HEK293 (cell line): Measurements from ENCODE around the gene GSC2.

Experiments
- CTCF ChIA-PET: fragments of 350-600 bp; formaldehyde crosslinking; extraction: SDS; loops from one replicate; lab custom pipeline; 2021; ENCODE audit warnings: antibody characterized with exemption; lab: Yijun Ruan, JAX
- POLR2A ChIA-PET: fragments of 300-600 bp; formaldehyde crosslinking; extraction: SDS; loops from one replicate; lab custom pipeline; 2020; ENCODE audit warnings: antibody characterized with exemption, inconsistent platforms; lab: Yijun Ruan, JAX
- H3K27ac ChIP-seq: fragments of 200-500 bp; sonication (Bioruptor generic); 2 replicates; pipeline ENCODE4 v1.5.1; 2014; ENCODE audit warnings: low read depth, low read length, control low read depth, inconsistent platforms; ENCODE audit errors: extremely low read depth
- H3K36me3 ChIP-seq, 2 experiments: fragments of 200-500 bp in 1 of 2; sonication (Bioruptor generic) in 1 of 2; 1 replicate in 1 of 2; 2 replicates in 1 of 2; pipeline ENCODE4 v1.5.1; 2014 to 2017; ENCODE audit warnings: inconsistent platforms in 2 of 2, low read length in 2 of 2; ENCODE audit not compliant: control insufficient read depth in 2 of 2, insufficient read depth in 1 of 2
- H3K4me1 ChIP-seq: fragments of 200-500 bp; sonication (Bioruptor generic); 2 replicates; pipeline ENCODE4 v1.5.1; 2014; ENCODE audit warnings: mild to moderate bottlenecking, low read length, inconsistent platforms; ENCODE audit not compliant: control insufficient read depth, insufficient read depth
- H3K4me3 ChIP-seq: 2 replicates; pipeline ENCODE4 v1.5.1; 2011; ENCODE audit warnings: low read depth, mild to moderate bottlenecking, control low read depth, low read length, moderate library complexity
- H3K9me3 ChIP-seq: fragments of 200-500 bp; sonication (Bioruptor generic); 2 replicates; pipeline ENCODE4 v1.5.1; 2014; ENCODE audit warnings: low read depth, low read length, inconsistent platforms; ENCODE audit not compliant: control insufficient read depth, insufficient read depth
- KLF8 ChIP-seq: fragments of 450-650 bp; formaldehyde crosslinking; IDR thresholded peaks from 2 replicates; pipeline ENCODE4 v1.5.1; 2016; ENCODE audit warnings: missing biosample characterization, missing genetic modification characterization
- PRDM1 ChIP-seq: fragments of 450-650 bp; formaldehyde crosslinking; IDR thresholded peaks from 2 replicates; pipeline ENCODE4; 2016; ENCODE audit warnings: missing biosample characterization, missing genetic modification characterization
- SCRT2 ChIP-seq: fragments of 450-650 bp; formaldehyde crosslinking; IDR thresholded peaks from 2 replicates; pipeline ENCODE4 v1.5.1; 2016; ENCODE audit warnings: missing biosample characterization, missing genetic modification characterization
- TSHZ1 ChIP-seq: fragments of 450-650 bp; formaldehyde crosslinking; IDR thresholded peaks from 2 replicates; pipeline ENCODE4 v1.5.1; 2016; ENCODE audit warnings: missing biosample characterization, missing genetic modification characterization, borderline replicate concordance
- ZBTB17 ChIP-seq: fragments of 450-650 bp; formaldehyde crosslinking; IDR thresholded peaks from 2 replicates; pipeline ENCODE4 v1.5.1; 2016; ENCODE audit warnings: missing biosample characterization, missing genetic modification characterization
- ZBTB20 ChIP-seq: fragments of 450-650 bp; formaldehyde crosslinking; IDR thresholded peaks from 2 replicates; pipeline ENCODE4 v1.5.1; 2016; ENCODE audit warnings: missing biosample characterization, missing genetic modification characterization
- ZFP37 ChIP-seq: fragments of 450-650 bp; formaldehyde crosslinking; IDR thresholded peaks from 2 replicates; pipeline ENCODE4 v1.5.1; 2016; ENCODE audit warnings: missing biosample characterization, missing genetic modification characterization
- ZNF140 ChIP-seq: fragments of 450-650 bp; formaldehyde crosslinking; IDR thresholded peaks from 2 replicates; pipeline ENCODE4 v1.5.1; 2016; ENCODE audit warnings: missing biosample characterization, missing genetic modification characterization
- ZNF223 ChIP-seq: fragments of 450-650 bp; formaldehyde crosslinking; IDR thresholded peaks from 2 replicates; pipeline ENCODE4 v1.5.1; 2016; ENCODE audit warnings: missing biosample characterization, missing genetic modification characterization
- ZNF37A ChIP-seq: fragments of 450-650 bp; IDR thresholded peaks from 2 replicates; pipeline ENCODE4 v1.5.1; 2018; ENCODE audit warnings: missing biosample characterization, missing genetic modification characterization
- ZNF423 ChIP-seq: fragments of 450-650 bp; formaldehyde crosslinking; IDR thresholded peaks from 2 replicates; pipeline ENCODE4 v1.5.1; 2016; ENCODE audit warnings: missing biosample characterization, missing genetic modification characterization
- ZNF501 ChIP-seq: fragments of 450-650 bp; formaldehyde crosslinking; IDR thresholded peaks from 2 replicates; pipeline ENCODE4 v1.5.1; 2016; ENCODE audit warnings: missing biosample characterization, missing genetic modification characterization
- ZNF530 ChIP-seq: fragments of 450-650 bp; formaldehyde crosslinking; IDR thresholded peaks from 2 replicates; pipeline ENCODE4 v1.5.1; 2016; ENCODE audit warnings: low read depth, missing biosample characterization, missing genetic modification characterization
- ZNF558 ChIP-seq: fragments of 450-650 bp; formaldehyde crosslinking; IDR thresholded peaks from 2 replicates; pipeline ENCODE4 v1.5.1; 2016; ENCODE audit warnings: missing biosample characterization, missing genetic modification characterization
- ZNF623 ChIP-seq: fragments of 450-650 bp; formaldehyde crosslinking; IDR thresholded peaks from 2 replicates; pipeline ENCODE4 v1.5.1; 2016; ENCODE audit warnings: missing biosample characterization, missing genetic modification characterization
- TF ChIP-seq, protein P1 (sequence below): fragments of 450-650 bp; formaldehyde crosslinking; IDR thresholded peaks from 2 replicates; pipeline ENCODE4 v1.5.1; 2016; ENCODE audit warnings: missing biosample characterization, missing genetic modification characterization
- TF ChIP-seq, protein P2 (sequence below): fragments of 450-650 bp; formaldehyde crosslinking; IDR thresholded peaks from 2 replicates; pipeline ENCODE4 v1.5.1; 2017; ENCODE audit warnings: missing biosample characterization, missing genetic modification characterization
- TF ChIP-seq, protein P3 (sequence below): fragments of 450-650 bp; formaldehyde crosslinking; IDR thresholded peaks from 2 replicates; pipeline ENCODE4 v1.5.1; 2016; ENCODE audit warnings: missing biosample characterization, missing genetic modification characterization

The GSC2 gene

DNA sequence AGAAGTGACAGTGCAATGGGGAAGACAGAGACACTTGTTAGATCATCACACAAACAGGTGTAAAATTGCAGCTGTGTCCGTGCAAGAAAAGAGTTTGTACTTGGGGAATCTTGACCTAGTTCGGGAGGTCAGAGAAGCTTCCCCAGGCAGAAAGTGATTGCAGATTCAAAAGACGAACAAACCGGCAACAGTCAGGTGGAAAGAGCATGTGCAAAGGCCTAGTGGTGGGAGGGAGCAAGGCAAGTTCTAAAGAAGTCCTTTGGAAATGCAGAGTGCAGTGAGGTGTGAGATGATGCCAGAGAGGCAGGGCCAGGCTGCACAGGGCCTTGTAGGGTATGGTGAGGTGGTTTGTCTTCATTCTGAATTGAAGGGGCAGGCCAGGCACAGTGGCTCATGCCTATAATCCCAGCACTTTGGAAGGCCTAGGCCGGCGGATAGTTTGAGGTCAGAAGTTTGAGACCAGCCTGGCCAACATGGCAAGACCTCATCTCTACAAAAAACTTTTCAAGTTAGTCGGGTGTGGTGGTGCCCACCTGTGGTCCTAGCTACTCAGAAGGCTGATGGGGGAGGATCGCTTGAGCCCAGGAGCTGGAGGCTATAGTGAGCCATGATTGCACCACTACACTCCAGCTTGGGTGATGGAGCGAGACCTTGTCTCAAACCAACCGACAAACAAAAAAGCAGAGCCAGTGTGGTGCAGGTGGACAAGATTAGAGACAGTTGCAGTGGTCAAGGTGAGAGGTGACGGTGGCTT lies 3.7 kb downstream of the GSC2 start:
- Histone ChIP-seq H3K27ac (no peak overlapping the region), H3K4me3 (no peak overlapping the region), H3K36me3 (peaks cover 8 to 14% of the 10 kb centered on the region in 2 experiments; a peak in 2 of 3 replicates), H3K9me3 (no peaks in the 10 kb centered on the region), H3K4me1 (no peaks in the 10 kb centered on the region)
- ChIA-PET CTCF (interaction anchor here (1.2 to 3.1 kb wide), 4 partner anchors 8 to 483 kb away, joined by 3 to 27 read pairs (median 15); no protein-coding TSS in a partner anchor), POLR2A (interaction anchor here (1.2 kb wide), 1 partner anchor 27 kb away, joined by 3 read pairs; no protein-coding TSS in a partner anchor)
- TF ChIP-seq ZNF223 (tag by site-specific recombination) (no peak), ZNF623 (tag by site-specific recombination) (peak; percentile 83), ZFP37 (no peak), ZNF140 (tag by site-specific recombination) (no peak), SCRT2 (tag by site-specific recombination) (peak; percentile 64), ZBTB17 (peak; percentile 86), ZNF37A (tag by site-specific recombination) (no peak)
- TF ChIP-seq, protein P1, sequence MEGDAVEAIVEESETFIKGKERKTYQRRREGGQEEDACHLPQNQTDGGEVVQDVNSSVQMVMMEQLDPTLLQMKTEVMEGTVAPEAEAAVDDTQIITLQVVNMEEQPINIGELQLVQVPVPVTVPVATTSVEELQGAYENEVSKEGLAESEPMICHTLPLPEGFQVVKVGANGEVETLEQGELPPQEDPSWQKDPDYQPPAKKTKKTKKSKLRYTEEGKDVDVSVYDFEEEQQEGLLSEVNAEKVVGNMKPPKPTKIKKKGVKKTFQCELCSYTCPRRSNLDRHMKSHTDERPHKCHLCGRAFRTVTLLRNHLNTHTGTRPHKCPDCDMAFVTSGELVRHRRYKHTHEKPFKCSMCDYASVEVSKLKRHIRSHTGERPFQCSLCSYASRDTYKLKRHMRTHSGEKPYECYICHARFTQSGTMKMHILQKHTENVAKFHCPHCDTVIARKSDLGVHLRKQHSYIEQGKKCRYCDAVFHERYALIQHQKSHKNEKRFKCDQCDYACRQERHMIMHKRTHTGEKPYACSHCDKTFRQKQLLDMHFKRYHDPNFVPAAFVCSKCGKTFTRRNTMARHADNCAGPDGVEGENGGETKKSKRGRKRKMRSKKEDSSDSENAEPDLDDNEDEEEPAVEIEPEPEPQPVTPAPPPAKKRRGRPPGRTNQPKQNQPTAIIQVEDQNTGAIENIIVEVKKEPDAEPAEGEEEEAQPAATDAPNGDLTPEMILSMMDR, result 0 out of 2 replicates have a peak, but pooled peaks have one; percentile 8
- TF ChIP-seq, protein P2, sequence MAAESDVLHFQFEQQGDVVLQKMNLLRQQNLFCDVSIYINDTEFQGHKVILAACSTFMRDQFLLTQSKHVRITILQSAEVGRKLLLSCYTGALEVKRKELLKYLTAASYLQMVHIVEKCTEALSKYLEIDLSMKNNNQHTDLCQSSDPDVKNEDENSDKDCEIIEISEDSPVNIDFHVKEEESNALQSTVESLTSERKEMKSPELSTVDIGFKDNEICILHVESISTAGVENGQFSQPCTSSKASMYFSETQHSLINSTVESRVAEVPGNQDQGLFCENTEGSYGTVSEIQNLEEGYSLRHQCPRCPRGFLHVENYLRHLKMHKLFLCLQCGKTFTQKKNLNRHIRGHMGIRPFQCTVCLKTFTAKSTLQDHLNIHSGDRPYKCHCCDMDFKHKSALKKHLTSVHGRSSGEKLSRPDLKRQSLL (tag by site-specific recombination), result peak; percentile 32; the same call in 1 of the 2 replicates

DNA sequence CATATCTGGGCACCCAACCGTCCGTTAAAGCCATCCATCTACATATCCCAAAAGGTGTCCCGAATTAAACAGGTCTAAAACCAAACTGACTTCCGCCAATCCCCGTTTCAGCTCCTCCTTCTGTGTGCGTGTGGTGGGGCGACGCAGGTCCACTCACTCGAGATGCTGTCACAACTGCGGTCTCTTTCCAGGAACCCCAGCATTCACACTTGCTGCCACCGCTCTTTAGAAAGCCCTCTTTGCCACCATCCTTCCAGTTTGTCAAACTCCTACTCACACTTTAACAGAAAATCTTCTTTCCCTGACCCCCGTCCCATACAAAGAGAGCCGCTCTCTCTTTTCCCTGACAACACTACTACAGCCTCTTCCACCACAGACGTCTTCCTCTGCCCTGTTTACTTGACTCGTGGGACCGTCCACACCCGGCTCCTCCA lies 6.1 kb downstream of the GSC2 start:
- POLR2A ChIA-PET, result interaction anchor here (0.6 to 2.5 kb wide), 14 partner anchors 10 to 488 kb away, joined by 3 to 34 read pairs (median 6); partner anchors contain the start of genes CDC45, DGCR2 and SLC25A1
- CTCF ChIA-PET, result interaction anchor here (0.5 to 3.2 kb wide), 27 partner anchors 11 to 775 kb away, joined by 3 to 27 read pairs (median 3); partner anchors contain the start of genes SLC25A1 and TSSK2
- H3K4me1 ChIP-seq, result no peaks in the 10 kb centered on the region
- peak overlapping the region; percentile 43; the same call in 1 of the 2 replicates for H3K27ac ChIP-seq
- peak overlapping the region; percentile 86 for H3K4me3 ChIP-seq
- TF ChIP-seq ZNF530 (tag by site-specific recombination), result no peak
- TF ChIP-seq TSHZ1 (tag by site-specific recombination), result 0 out of 2 replicates have a peak, but pooled peaks have one; percentile 25
- TF ChIP-seq PRDM1 (tag by site-specific recombination), result 0 out of 2 replicates have a peak, but pooled peaks have one; percentile 12
- no peak for TF ChIP-seq ZBTB17
- no peak for TF ChIP-seq KLF8 (tag by site-specific recombination)
- peak; percentile 51; the same call in 1 of the 2 replicates for TF ChIP-seq ZNF501
- TF ChIP-seq ZBTB20 (tag by site-specific recombination), result 0 out of 2 replicates have a peak, but pooled peaks have one; percentile 15
- peak; percentile 65; the same call in 1 of the 2 replicates for TF ChIP-seq ZNF558 (tag by site-specific recombination)
- no peak for TF ChIP-seq ZNF423 (tag by site-specific recombination)
- TF ChIP-seq, protein P3, sequence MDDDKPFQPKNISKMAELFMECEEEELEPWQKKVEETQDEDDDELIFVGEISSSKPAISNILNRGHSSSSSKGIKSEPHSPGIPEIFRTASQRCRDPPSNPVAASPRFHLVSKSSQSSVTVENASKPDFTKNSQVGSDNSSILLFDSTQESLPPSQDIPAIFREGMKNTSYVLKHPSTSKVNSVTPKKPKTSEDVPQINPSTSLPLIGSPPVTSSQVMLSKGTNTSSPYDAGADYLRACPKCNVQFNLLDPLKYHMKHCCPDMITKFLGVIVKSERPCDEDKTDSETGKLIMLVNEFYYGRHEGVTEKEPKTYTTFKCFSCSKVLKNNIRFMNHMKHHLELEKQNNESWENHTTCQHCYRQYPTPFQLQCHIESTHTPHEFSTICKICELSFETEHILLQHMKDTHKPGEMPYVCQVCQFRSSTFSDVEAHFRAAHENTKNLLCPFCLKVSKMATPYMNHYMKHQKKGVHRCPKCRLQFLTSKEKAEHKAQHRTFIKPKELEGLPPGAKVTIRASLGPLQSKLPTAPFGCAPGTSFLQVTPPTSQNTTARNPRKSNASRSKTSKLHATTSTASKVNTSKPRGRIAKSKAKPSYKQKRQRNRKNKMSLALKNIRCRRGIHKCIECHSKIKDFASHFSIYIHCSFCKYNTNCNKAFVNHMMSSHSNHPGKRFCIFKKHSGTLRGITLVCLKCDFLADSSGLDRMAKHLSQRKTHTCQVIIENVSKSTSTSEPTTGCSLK (tag by site-specific recombination), result no peak
- no peaks in the 10 kb centered on the region for H3K9me3 ChIP-seq
- peaks cover 11 to 38% of the 10 kb centered on the region in 2 experiments; a peak in 2 of 3 replicates for H3K36me3 ChIP-seq
